NCI-H187 (cell line): ENCODE data around the gene PABPC3.

Experiments used
- DNase-seq, 2 experiments: peaks; one replicate each; lab custom pipeline; 2025; lab: John Stamatoyannopoulos, UW

The PABPC3 gene

DNA sequence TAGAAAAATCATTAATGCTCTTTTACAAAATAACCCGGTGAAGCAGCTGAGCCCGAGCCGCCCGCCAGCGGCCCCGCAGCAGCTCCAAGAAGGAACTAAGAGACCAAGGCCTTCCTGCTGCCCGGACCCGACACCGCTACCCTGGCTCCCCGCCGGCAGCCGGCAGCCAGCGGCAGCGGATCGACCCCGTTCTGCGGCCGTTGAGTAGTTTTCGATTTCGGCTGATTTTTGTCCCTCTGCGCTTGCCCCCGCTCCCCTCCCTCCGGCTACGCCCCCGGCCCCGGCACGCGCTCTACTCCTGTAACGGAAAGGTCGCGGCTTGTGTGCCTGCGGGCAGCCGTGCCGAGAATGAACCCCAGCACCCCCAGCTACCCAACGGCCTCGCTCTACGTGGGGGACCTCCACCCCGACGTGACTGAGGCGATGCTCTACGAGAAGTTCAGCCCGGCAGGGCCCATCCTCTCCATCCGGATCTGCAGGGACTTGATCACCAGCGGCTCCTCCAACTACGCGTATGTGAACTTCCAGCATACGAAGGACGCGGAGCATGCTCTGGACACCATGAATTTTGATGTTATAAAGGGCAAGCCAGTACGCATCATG is at the start of gene PABPC3:
Gene PABPC3, plus strand, starts transcription at position 286 of the 603 bp plus-strand sequence. Its CDS starts 63 bp downstream, at position 349.
- no peak for DNase-seq

DNA sequence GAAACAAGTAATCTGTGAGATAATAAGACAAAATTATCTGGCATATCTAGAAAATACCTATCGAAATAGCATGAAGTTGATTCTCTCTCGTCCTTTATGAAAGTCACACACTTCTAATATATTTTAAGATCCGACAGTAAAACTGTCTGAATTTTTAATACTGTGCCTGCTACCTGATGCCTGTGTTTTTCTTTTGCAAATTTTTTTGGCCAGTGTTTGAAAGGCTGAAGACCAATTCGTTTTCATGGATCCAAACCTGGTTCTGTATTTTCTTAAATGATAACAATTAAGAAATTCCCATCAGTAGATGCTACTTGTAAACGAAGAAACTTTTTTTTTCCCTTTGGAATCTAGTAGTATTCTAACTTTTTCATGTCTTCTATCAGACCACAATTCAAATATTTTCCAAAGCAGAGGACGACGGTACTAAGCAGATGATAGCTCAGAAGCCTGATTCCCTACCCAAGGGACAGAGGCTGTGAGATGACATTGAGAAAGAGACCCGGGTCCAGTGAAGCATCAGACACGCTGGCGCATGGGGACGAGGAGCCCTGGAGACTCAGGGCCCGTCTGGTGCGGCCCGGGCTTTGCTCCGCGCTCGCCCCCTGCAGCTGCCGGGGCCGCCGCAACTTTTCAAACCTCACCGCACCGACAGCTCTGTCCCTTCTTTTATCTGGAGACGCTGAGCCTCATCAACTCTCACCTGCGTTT is 49.5 kb upstream of the PABPC3 start:
- no peak for DNase-seq

DNA sequence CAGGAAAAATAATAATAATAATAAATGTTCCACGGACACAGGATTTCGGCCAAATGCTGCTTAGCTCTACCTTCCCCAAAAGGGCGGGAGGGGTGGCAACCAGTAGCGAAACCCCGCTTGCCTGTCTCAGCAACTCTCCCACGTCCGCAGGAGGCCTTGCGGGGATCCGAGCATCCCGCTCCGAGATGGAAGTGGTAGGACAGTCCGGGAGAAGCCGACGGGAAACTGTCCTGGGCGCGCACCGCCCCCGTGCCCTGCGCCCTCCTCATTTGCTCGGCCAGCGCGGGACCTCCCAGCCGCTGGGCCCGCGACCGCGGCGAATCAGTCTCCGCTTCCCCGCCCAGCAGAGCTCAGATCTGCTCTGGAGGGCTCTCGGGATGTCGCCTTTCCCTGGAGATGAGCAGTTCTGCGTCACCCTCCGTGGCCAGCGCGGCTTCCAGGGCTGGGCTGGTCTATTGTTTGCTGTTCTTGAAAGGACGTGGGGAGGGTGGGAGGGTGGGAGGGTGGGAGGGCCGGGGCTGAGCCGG is 48.9 kb upstream of the PABPC3 start:
- no peak for DNase-seq

DNA sequence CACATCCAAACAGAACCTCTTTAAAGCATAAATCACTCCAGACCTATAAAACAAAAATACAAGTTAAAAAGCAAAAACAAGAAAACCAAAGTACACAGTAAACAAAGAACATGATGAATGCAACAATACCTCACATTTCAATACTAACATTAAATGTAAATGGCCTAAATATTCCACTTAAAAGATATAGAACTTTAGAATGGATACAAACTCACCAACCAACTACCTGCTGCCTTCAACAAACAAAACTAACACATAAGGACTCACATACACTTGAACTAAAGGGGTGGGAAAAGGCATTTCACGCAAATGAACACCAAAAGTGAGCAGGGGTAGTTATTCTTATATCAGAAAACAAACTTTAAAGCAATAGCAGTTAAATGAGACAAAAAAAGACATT is 44.9 kb upstream of the PABPC3 start:
- no peak for DNase-seq

DNA sequence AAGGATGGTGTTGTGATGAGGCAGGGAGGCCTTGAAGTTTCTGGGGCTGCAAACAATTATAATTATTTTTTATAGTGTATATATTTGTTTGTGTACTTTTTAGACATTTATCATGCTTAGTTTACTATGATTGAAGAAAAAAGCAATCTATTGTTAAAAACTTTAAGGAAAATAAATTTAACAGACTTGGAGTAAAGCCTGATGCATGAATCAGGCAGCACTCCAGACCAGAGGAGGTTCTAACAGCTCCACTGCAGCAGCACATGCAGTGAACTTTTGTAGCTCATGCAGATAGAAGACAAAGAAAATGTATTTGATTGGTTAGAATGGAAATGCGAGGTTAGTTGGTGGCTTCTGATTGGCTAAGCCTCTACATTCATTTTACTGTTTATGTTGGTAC is 36.8 kb upstream of the PABPC3 start:
- no peak for DNase-seq

DNA sequence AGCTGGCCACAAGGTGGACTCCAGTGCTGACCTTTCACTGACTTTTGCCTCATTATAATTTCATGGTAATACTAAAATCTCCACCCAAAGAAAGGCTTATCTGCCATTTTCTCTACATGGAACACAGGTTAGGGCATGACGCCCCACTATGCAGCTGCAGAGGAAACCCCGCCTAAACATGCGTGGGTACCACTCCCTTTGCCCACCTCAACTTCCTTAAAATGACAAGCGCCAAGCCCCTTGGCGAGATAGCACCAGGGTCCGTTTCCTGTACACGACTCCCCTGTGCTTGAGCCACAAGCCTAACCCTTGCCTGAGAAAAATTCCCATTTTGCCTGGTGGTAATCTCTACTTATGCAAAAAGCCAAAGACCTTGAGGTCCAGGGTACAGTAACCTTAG is 36.0 kb upstream of the PABPC3 start:
- DNase-seq, result no peak

DNA sequence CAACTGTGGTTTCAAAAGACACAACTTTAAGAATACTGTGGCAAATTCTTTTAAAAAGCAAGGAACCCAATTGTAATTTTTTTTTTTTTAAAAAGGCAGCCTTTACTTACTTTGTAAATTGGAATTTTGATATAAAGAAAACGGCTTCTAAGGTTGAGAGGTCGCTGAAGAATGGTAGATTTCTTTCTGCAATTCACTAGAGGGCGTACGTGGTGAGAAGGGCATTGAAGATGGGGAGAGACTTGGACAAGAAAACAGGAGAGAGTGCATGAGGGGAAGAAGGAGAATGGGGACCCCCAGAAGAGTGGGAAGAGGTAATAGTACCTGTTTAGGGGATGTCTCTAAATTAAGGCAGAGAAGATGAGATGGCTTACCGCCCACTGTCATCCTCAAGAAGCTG is 33.5 kb upstream of the PABPC3 start:
- no peak for DNase-seq

DNA sequence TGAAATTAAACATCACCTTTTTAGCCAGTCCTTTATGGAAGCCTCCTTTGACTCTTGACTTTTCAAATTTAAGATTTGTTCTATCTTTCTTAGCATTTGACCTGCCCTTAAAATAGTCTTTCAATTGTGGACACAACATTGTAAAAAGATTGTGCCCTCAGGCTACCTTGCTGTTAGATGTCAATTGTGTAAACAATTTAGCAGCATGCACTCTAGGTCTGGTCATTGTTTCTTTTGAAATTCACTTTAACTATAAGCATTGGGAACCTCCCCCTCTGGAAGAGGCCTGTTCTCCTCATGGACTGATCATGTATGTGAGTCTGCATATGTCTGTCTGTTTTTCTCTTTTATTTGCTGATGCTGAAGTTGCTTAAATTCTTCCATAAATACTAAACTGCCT is 31.5 kb upstream of the PABPC3 start:
- DNase-seq, result no peak

DNA sequence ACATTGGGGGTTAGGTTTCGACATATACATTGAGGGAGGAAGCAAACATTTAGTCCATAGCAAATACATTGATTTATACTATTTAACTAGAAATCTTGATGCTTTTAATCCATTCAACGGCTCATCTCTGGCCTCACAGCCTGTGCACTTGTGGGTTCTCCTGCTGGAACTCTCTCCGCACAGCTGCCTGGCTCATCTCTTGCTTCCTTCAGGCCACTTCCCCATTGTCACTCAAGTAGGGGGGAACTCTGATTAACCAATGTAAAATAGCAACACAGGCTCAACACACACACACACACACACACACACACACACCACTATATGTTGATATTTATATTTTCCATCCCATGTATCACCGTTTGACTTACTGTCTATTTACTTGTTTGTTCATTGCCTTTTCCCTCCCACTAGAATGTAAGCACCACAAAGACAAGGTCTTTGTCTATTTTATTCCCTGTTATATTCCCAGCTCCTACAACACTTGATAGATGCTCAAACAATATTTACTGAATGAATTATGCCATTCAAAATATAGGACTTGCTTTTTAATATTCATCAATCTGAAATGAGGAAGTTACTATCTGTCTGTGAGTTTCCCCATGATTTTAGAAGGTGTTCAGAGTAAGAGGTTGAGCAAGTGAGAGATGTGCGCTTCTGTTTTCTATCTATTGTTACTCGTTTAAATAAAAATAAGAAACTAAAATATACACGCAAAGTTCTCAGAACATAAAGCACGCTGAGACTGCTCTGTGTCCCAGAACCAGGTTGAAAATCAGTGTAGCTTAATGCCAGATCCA is 29.8 kb upstream of the PABPC3 start:
- DNase-seq, result no peak

DNA sequence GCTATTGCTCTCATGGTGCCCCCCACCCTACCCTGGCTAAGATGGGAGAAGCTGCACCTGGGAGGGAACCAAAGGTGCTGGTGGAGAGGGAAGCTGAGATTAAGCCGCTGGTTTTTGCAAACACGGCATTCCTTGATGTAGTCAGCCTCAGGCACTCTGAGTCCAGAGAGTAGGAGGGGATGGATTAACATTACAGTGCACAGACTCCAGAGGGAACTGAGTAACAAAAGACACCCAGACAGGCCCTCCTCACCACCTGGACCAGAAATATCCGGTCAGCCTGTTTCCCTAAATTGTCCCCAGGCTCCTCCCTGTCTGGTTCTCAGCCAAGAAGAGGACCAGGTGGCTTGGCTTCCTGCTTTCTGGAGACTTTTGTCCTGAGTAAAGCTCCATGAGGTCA is 28.9 kb upstream of the PABPC3 start:
- DNase-seq, result no peak

DNA sequence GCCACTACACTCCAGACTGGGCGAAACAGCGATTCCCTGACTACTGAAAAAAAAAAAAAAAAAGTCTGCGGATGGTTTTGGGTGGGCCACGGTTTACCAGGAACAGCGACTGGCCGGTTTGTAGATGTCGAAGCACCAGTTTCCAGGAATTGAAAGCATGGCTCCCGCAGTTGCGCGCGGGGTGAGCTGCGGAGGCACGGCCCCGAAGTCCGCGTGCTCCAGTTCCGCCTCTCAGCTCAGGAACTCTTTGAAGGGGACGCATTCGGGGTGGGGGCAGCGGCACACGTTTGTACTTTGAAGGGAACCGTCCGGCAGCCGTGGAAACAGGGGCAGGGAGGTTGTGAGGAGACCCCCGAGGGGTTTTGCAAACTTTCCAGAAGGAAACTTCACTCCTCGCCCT is 27.1 kb upstream of the PABPC3 start:
- DNase-seq, result no peak

DNA sequence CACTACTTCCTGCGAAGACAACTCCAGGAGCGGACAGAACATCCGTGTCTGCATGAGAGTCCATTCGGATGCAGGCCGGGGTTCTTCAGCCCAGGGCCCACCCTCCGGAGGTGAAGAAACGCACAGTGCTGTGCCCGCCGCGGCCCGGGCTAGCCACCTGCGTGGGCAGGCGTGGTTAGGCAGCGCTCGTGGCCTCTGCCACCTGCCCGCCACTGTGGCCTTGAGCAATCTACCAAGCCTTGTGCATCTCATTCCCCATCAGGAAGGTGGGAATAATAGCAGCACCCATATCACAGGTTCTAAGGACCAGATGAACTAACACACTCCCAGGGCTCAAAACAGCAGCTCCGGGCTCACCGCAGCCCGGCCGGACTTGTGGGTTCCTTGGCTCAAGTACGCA is 26.7 kb upstream of the PABPC3 start:
- no peak for DNase-seq

DNA sequence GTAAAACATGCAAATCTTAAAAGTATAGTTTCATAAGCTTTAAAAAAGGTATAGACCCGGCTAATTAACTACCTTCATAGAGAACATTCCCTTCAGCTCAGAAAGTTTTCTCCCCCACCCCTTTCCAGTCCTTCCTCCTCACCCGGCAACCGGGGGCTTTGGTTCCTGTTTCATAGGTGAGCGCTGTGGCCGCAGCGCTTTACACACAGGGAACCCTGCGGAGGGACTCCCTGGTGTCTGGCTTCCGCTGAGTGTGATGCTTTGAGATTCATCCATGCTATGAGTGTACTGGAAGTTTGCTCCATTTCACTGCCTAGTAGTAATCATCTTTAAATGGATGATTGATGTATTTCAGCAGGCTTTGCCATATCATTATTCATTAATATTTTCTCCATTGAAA is 26.0 kb upstream of the PABPC3 start:
- DNase-seq, result no peak

DNA sequence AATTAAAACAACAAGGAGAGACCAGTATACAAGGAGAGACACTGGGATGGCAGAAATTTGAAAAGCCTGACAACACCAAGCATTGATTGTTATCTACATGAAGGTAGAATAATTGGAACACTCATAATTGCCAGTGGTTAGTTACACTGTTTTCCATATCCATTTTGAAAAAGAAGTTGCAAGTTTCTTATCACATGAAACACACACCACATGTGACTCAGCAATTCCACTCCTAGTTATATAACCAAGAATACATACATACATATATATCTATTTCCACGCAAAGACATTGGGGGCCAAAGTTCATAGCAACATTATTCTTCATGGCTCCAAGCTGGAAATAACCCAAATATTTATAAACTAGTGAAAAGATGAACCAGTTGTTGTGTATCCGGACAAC is 15.2 kb upstream of the PABPC3 start:
- no peak for DNase-seq

DNA sequence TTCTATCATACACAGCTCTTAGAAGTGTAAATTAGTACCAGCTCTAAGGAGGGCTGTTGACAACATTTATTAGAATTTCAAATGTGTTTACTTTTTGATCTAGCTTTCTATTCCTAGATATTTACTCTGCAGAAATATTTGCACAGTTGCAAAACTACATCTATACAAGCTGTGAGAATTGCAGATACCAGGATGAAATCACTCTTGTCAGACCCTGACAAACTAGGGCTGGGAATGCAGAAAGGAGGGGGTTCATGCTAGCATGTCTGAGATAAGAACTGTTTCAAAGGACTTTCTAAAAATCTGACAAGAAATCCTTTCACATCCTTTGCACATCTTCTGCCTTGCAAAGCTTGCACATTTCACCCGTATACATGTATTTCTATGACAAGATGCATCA is 11.8 kb upstream of the PABPC3 start:
- DNase-seq, result no peak

DNA sequence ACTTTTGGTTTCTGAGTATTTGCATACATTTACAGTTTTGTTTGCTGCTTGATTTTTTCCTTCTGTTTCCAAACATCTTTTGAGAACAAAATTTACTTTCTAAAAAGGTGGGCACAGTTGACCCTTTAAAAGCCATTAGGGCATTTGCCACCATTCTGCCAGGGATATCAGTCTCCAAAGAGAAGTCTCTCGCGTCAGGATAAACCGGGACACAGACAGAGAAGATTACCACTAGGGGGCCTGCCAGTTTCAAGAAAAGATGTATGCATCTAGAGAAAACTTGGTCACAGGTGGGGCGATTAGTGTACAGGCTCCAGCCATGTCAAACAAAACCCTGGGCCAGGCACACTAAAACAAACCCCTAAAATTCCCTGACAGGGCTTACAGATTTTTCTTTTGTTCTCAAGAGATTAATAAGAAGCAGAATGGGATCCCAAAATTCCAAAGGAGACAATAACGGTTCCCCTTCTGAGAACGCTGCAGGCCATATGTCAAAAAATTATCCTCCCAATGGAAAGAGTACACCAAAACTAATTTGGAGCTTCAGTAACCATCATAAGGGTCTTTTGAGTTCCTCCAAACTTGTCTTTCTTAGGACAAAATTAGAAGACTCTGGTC is 10.7 kb upstream of the PABPC3 start:
- DNase-seq, result no peak

DNA sequence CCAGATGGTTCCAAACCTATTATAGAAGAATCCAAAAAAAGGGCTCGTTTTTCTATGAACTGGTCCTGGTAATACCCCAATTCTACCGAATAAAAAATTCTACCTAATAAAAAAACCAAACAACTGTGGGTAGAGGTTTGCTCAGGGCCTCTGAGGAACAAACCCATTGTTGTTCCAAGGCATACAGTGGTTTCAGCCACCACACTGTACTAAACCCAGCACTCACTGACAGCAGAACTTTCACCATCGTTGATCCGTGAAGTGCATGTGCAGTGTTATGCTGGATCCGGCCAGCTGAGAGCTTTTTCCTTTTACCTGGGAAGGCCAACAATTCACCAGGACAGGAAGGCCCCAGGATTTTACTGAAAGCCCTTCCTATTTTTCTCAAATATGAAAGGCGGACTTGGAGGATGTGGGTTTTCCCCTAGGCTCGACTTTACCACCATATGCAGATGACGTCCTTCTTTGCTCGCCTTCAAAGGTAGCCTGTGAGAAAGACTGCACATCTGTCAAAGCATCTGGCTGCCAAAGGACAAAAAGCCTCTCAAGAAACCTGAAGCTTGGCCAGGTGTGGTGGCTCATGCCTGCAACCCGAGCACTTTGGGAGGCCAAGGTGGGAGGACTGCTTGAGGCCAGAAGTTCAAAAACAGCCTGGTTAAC is 7.2 kb upstream of the PABPC3 start:
- no peak for DNase-seq

DNA sequence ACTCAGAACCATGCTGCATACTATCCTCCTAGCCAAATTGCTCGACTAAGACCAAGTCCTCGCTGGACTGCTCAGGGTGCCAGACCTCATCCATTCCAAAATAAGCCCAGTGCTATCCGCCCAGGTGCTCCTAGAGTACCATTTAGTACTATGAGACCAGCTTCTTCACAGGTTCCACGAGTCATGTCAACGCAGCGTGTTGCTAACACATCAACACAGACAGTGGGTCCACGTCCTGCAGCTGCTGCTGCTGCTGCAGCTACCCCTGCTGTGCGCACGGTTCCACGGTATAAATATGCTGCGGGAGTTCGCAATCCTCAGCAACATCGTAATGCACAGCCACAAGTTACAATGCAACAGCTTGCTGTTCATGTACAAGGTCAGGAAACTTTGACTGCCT is 1.5 kb downstream of the PABPC3 start:
- no peak for DNase-seq

DNA sequence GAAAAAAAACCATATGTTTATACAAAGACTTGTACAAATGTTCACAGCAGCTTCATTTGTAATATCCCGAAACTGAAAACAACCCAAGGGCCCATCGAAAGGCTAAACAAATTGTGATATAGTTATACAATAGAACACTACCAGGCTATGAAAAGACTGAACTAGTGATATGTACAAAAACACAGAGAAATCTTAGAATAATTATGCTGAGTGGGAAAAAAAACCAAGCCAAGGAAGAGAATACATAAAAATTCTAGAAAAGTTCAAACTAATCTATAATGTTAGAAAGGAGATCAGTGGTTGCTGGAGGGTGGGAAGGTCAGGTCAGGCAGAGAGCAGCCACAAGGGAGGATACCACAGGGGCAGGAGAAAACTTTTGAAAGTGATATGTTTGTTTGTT is 7.8 kb downstream of the PABPC3 start:
- DNase-seq, result no peak

DNA sequence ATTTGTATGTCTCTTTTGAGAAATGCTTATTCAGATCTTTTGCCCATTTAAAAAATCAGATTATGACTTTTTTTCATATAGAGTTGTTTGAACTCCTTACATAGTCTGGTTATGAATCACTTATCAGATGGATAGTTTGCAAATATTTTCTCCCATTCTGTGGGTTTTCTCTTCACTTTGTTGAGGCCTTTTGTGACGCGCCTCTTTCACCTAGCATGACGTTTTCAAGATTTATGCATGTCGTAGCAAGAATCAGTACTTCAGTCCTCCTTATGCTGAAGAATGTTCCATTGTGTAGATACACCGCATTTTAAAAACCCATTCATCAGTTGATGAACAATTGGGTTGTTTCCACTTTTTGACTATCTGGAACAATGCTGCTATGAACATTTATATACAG is 13.4 kb downstream of the PABPC3 start:
- DNase-seq, result no peak

DNA sequence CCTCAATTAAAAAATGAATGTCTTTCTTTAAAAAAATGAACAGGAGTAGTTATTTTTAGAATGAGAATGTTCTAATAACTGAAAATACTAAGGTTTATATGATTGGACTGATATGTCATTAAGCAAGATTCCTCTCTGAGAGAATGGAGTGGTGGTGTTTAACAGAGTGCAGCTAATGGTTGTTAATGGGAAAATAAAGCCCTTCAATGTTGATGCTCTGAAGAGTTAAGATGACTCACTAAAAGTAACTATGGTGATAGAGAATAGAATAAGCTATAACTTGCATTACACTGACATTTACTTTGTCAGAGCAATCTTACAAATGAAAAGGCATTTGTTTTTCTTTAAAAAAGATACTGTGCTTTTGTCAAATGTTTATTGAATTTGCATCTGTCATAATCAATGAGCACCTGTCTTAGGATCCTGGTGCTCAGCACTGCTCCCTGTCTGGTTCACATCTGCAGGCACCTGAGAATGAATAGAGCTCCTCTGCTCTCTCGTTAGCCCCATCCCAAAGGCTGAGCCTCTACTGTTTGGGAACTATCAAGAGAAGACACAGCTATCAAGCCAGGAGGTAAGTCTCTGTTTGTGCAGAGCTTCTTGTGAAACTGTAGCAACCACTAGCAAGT is 15.1 kb downstream of the PABPC3 start:
- DNase-seq, result no peak

DNA sequence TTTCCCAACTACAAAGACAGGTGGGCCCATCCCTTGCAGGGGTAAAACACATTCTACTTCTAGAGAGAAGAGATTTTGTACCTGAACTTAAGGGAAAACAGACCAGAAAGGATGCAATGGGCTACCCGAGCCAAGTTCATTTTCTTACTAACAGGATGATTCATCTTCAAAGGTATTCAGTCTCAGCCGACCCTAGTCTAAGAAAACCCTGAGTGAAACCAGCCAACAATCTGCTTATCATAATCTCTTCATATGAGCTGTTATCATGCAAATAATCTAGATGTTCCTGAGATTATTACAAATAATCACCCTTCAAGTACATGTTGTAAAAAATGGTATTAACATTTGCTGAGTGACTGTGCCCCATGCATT is 15.6 kb downstream of the PABPC3 start:
- no peak for DNase-seq
